OCI-LY1 (cell line): ENCODE data around the gene KRTAP12-2.

ENCODE experiments used
- H2AFZ ChIP-seq: fragments of 200-600 bp; sonication (generic), shearing (Covaris generic); 2 replicates; pipeline ENCODE4 v1.6.0; 2014; ENCODE audit warnings: antibody characterized with exemption, mild to moderate bottlenecking, low read length
- H3F3A ChIP-seq: fragments of 200-600 bp; sonication (generic), shearing (Covaris generic); 2 replicates; pipeline ENCODE4 v1.6.0; 2014; ENCODE audit warnings: mild to moderate bottlenecking, antibody characterized with exemption, low read length, moderate library complexity; ENCODE audit not compliant: insufficient read depth
- H3K27ac ChIP-seq: fragments of 200-600 bp; sonication (generic); 2 replicates; pipeline ENCODE4 v1.5.1; 2014; ENCODE audit warnings: low read length, mixed run types, mild to moderate bottlenecking, low read depth; ENCODE audit not compliant: poor library complexity, severe bottlenecking
- H3K27me3 ChIP-seq: fragments of 200-600 bp; sonication (generic); 2 replicates; pipeline ENCODE4 v1.6.0; 2014; ENCODE audit warnings: antibody characterized with exemption, mild to moderate bottlenecking, low read length, moderate library complexity; ENCODE audit not compliant: insufficient read depth
- H3K36me3 ChIP-seq: fragments of 200-600 bp; sonication (generic); 2 replicates; pipeline ENCODE4 v1.6.1; 2014; ENCODE audit warnings: mild to moderate bottlenecking, antibody characterized with exemption, low read length, moderate library complexity, mixed read lengths; ENCODE audit not compliant: insufficient read depth
- H3K4me1 ChIP-seq: fragments of 200-600 bp; sonication (generic); 2 replicates; pipeline ENCODE4 v1.5.1; 2014; ENCODE audit warnings: mild to moderate bottlenecking, low read length, moderate library complexity; ENCODE audit not compliant: insufficient read depth, severe bottlenecking
- H3K4me2 ChIP-seq: fragments of 200-600 bp; sonication (generic), shearing (Covaris generic); 2 replicates; pipeline ENCODE4 v1.6.1; 2014; ENCODE audit warnings: low read length
- H3K4me3 ChIP-seq: fragments of 200-600 bp; sonication (generic); 2 replicates; pipeline ENCODE4 v1.5.1; 2014; ENCODE audit warnings: low read length, low read depth, mild to moderate bottlenecking, mixed read lengths; ENCODE audit not compliant: poor library complexity, severe bottlenecking
- H3K79me2 ChIP-seq: fragments of 200-600 bp; shearing (Covaris generic); 2 replicates; pipeline ENCODE4 v1.6.1; 2016; ENCODE audit warnings: mixed run types, low read length, mixed read lengths; ENCODE audit not compliant: insufficient read depth
- H3K9ac ChIP-seq: fragments of 200-600 bp; sonication (generic), shearing (Covaris generic); 2 replicates; pipeline ENCODE4 v1.6.1; 2014; ENCODE audit warnings: mild to moderate bottlenecking, low read length, mixed read lengths
- H3K9me2 ChIP-seq: fragments of 200-600 bp; sonication (generic), shearing (Covaris generic); 2 replicates; pipeline ENCODE4 v1.6.1; 2014; ENCODE audit warnings: low read depth, mild to moderate bottlenecking, low read length, mixed read lengths
- H3K9me3 ChIP-seq: fragments of 200-600 bp; shearing (Covaris generic); 2 replicates; pipeline ENCODE4 v1.6.1; 2014; ENCODE audit warnings: low read length, mixed read lengths
- H4K20me1 ChIP-seq: fragments of 200-600 bp; sonication (generic), shearing (Covaris generic); 2 replicates; pipeline ENCODE4 v1.6.0; 2016; ENCODE audit warnings: mild to moderate bottlenecking, low read length; ENCODE audit not compliant: insufficient read depth
- EZH2 ChIP-seq: fragments of 200-600 bp; sonication (generic), shearing (Covaris generic); IDR thresholded peaks from 2 replicates; pipeline ENCODE4 v1.8.0; 2017; ENCODE audit warnings: borderline replicate concordance, mixed run types, mild to moderate bottlenecking, antibody characterized with exemption, low read length, moderate library complexity, mixed read lengths
- TF ChIP-seq, protein P1 (sequence below): fragments of 200-600 bp; sonication (generic), shearing (Covaris generic); IDR thresholded peaks from 2 replicates; pipeline ENCODE4 v1.5.1; 2017; ENCODE audit warnings: mild to moderate bottlenecking, antibody characterized with exemption, low read length, moderate library complexity, mixed read lengths

Gene KRTAP12-2

DNA sequence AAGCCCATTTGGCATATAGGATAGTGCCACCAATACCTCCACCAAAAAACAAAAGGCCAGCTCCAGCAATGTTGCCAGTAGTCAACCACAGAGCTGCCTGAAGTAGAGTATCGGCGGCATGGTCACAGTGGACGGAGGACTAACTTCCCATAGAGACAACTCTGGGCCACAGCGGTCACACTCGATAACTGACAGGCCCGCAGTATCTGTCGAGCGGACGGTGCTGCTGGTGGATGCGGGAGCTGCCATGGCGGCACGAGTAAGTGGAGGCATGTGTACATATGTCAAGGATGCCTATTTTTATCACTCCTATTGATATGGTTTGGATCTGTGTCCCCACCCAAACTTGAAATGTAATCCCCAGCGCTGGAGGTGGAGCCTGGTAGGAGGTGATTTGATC lies 11.2 kb upstream of the KRTAP12-2 start:
- H3F3A ChIP-seq = no peaks in the 10 kb centered on the region
- H3K4me1 ChIP-seq = no peaks in the 10 kb centered on the region
- no peak overlapping the region for H3K9ac ChIP-seq
- no peak overlapping the region for H3K4me2 ChIP-seq
- H3K79me2 ChIP-seq = no peaks in the 10 kb centered on the region
- H2AFZ ChIP-seq = no peak overlapping the region
- H3K9me3 ChIP-seq = no peaks in the 10 kb centered on the region
- no peaks in the 10 kb centered on the region for H4K20me1 ChIP-seq
- TF ChIP-seq, protein P1, sequence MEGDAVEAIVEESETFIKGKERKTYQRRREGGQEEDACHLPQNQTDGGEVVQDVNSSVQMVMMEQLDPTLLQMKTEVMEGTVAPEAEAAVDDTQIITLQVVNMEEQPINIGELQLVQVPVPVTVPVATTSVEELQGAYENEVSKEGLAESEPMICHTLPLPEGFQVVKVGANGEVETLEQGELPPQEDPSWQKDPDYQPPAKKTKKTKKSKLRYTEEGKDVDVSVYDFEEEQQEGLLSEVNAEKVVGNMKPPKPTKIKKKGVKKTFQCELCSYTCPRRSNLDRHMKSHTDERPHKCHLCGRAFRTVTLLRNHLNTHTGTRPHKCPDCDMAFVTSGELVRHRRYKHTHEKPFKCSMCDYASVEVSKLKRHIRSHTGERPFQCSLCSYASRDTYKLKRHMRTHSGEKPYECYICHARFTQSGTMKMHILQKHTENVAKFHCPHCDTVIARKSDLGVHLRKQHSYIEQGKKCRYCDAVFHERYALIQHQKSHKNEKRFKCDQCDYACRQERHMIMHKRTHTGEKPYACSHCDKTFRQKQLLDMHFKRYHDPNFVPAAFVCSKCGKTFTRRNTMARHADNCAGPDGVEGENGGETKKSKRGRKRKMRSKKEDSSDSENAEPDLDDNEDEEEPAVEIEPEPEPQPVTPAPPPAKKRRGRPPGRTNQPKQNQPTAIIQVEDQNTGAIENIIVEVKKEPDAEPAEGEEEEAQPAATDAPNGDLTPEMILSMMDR = no peak
- no peak for TF ChIP-seq EZH2
- no peak overlapping the region for H3K27ac ChIP-seq
- no peak overlapping the region for H3K4me3 ChIP-seq
- no peaks in the 10 kb centered on the region for H3K27me3 ChIP-seq
- H3K9me2 ChIP-seq = no peaks in the 10 kb centered on the region
- H3K36me3 ChIP-seq = no peaks in the 10 kb centered on the region; the same call in 1 of the 2 replicates

DNA sequence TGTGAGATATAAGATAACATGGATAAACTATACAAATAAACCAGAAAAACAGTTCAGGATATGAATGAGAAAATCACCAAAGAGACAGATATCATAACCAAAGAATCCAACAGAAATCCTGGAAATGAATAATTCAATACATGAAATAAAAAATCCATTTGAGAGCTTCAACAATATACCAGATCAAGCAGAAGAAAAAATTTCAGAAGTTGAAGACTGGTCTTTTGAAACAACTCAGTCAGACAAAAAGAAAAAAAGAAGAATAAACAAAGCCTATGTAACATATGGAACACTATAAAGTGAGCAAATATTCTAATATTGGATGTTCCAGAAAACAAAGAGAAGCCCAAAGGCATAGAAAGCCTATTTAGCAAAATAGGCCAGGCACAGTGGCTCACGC lies 5.2 kb upstream of the KRTAP12-2 start:
- Histone ChIP-seq H3K36me3 (no peaks in the 10 kb centered on the region; the same call in 1 of the 2 replicates), H3K4me3 (no peak overlapping the region), H3K27me3 (no peaks in the 10 kb centered on the region; the same call in 1 of the 2 replicates), H3K27ac (no peak overlapping the region), H2AFZ (no peak overlapping the region), H3K9me2 (no peaks in the 10 kb centered on the region), H3K9ac (no peak overlapping the region), H3K4me2 (no peak overlapping the region), H3K9me3 (no peaks in the 10 kb centered on the region), H3K79me2 (no peaks in the 10 kb centered on the region), H3K4me1 (no peaks in the 10 kb centered on the region), H3F3A (no peaks in the 10 kb centered on the region), H4K20me1 (no peaks in the 10 kb centered on the region)
- TF ChIP-seq EZH2 = no peak
- TF ChIP-seq, protein P1 = no peak

DNA sequence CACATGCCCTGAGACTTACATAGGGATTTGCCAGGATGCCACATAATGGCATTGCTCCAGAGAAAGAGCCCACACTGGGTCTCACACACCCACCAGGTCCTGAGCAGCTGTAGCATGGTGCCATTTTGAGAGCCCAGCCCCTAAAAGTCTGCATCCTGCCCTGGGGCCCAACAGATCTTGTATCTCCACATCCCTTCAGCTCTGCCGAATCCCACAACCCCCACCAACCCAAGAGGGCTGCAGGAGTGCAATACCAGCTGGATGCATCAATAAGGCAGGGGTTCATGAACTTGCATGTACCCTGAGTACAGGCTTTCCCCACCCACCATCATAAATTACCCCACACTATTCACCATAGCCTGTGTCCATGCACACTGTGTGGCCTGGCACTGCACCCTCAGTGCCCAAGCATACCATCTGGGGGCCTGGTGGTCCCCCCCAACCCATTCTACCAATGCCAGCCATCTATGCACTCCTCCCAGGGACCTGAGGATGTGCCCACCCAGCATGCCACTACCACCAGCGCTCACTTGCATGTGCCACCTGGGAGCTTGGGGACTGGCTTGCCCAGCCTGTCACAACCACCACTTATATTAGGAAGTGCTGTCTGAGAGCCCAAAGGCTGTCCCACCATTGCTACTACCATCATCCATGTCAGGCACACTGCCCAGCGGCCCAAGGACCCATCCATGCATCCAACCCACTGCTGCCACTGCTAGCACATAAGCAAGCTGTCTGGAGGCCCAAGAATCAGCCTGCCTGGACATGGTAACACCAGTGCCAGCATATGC lies 4.1 kb upstream of the KRTAP12-2 start:
- no peak overlapping the region for H3K27ac ChIP-seq
- no peaks in the 10 kb centered on the region; the same call in 1 of the 2 replicates for H3K36me3 ChIP-seq
- no peaks in the 10 kb centered on the region for H3K9me2 ChIP-seq
- no peaks in the 10 kb centered on the region for H4K20me1 ChIP-seq
- no peaks in the 10 kb centered on the region for H3F3A ChIP-seq
- no peak overlapping the region for H3K4me2 ChIP-seq
- H3K9me3 ChIP-seq = no peaks in the 10 kb centered on the region
- H3K79me2 ChIP-seq = no peaks in the 10 kb centered on the region
- TF ChIP-seq EZH2 = no peak
- H3K9ac ChIP-seq = no peak overlapping the region
- H3K27me3 ChIP-seq = no peaks in the 10 kb centered on the region; the same call in 1 of the 2 replicates
- no peak overlapping the region for H3K4me3 ChIP-seq
- H3K4me1 ChIP-seq = no peaks in the 10 kb centered on the region
- no peak overlapping the region for H2AFZ ChIP-seq

GRCh38 chr21:44667612-44668011 lies 885 bp upstream of the KRTAP12-2 start:
- H3K27ac ChIP-seq = no peak overlapping the region
- H3K9me3 ChIP-seq = no peaks in the 10 kb centered on the region
- no peaks in the 10 kb centered on the region; the same call in 1 of the 2 replicates for H3K27me3 ChIP-seq
- no peaks in the 10 kb centered on the region for H3K36me3 ChIP-seq
- TF ChIP-seq EZH2 = no peak
- TF ChIP-seq, protein P1 = no peak
- no peaks in the 10 kb centered on the region for H3K79me2 ChIP-seq
- H3K9ac ChIP-seq = no peak overlapping the region
- no peaks in the 10 kb centered on the region for H4K20me1 ChIP-seq
- H3F3A ChIP-seq = no peaks in the 10 kb centered on the region
- no peak overlapping the region for H3K4me2 ChIP-seq
- H2AFZ ChIP-seq = no peak overlapping the region
- no peaks in the 10 kb centered on the region for H3K4me1 ChIP-seq
- H3K9me2 ChIP-seq = no peaks in the 10 kb centered on the region
- no peak overlapping the region for H3K4me3 ChIP-seq
